Neural progenitor cell (in vitro differentiated cells): Measurements from ENCODE around the gene THSD4.

ENCODE experiments used
- CTCF ChIP-seq: fragments of 200-600 bp; sonication (generic); IDR thresholded peaks from 2 replicates; pipeline ENCODE4 v1.5.1; 2017; ENCODE audit warnings: antibody characterized with exemption, mild to moderate bottlenecking
- EZH2 ChIP-seq: fragments of 200-600 bp; sonication (generic); IDR thresholded peaks from 2 replicates; pipeline ENCODE4 v1.6.1; 2017; ENCODE audit warnings: antibody characterized with exemption, mild to moderate bottlenecking, moderate library complexity

- TF ChIP-seq EZH2 = no peak
- no peak for TF ChIP-seq CTCF
Observed at GRCh38 chr15:71677766-71678165, 562.5 kb downstream of the THSD4 start.
